Measurements from ENCODE around the gene CACNG3.

The CACNG3 gene

GRCh38 chr16:24228514-24228913 lies 27.6 kb upstream of the CACNG3 start:
- Histone ChIP-seq H3K9ac (ENCODE audit: low read length) (no peak overlapping the region), H3K79me1 (replicated peaks; ENCODE audit: low read length, poor library complexity, severe bottlenecking) (no peaks in the 10 kb centered on the region), H2AFZ (ENCODE audit: low read depth, low read length) (no peak overlapping the region), H3K4ac (ENCODE audit: low read depth in 1 of 2, low read length in 2 of 2) (no peak overlapping the region), H4K8ac (ENCODE audit: low read length) (no peak overlapping the region), H3K27me3 (ENCODE audit: control insufficient read depth in 1 of 2, insufficient read depth in 1 of 2, low read length in 2 of 2) (no peaks in the 10 kb centered on the region), H3K4me2 (ENCODE audit: low read length, poor library complexity, severe bottlenecking) (no peak overlapping the region), H3K4me3 (ENCODE audit: insufficient read depth in 1 of 2, low read depth in 1 of 2, low read length in 2 of 2) (no peak overlapping the region), H2AK5ac (ENCODE audit: low read length, severe bottlenecking) (no peak overlapping the region), H2BK120ac (ENCODE audit: low read depth, low read length) (no peak overlapping the region), H3K14ac (ENCODE audit: low read length in 2 of 2) (no peak overlapping the region), H3K23ac (ENCODE audit: low read length in 2 of 2) (no peak overlapping the region), H3K36me3 (ENCODE audit: control insufficient read depth in 1 of 2, insufficient read depth in 2 of 2, low read depth in 1 of 2, low read length in 2 of 2) (no peaks in the 10 kb centered on the region), H4K91ac (ENCODE audit: low read length) (no peak overlapping the region), H2BK15ac (ENCODE audit: low read depth, poor library complexity, severe bottlenecking) (no peak overlapping the region), H3K18ac (ENCODE audit: low read depth in 1 of 2, low read length in 2 of 2) (no peak overlapping the region), H3K27ac (ENCODE audit: low read length, poor library complexity, severe bottlenecking) (no peak overlapping the region), H3K9me3 (ENCODE audit: control insufficient read depth, low read length) (no peaks in the 10 kb centered on the region), H2BK12ac (ENCODE audit: low read length in 2 of 2) (no peak overlapping the region), H2BK5ac (ENCODE audit: low read depth, low read length, poor library complexity, severe bottlenecking) (no peak overlapping the region), H3K4me1 (ENCODE audit: control insufficient read depth, insufficient read depth, low read depth, low read length) (no peaks in the 10 kb centered on the region)
- DNase-seq: no peak
- 91% methylated on average over 5 of the region's 7 CpGs for WGBS

- Histone ChIP-seq H3K4me2 (ENCODE audit: low read length, poor library complexity, severe bottlenecking) (no peak overlapping the region), H4K8ac (ENCODE audit: low read length) (no peak overlapping the region), H2BK5ac (ENCODE audit: low read depth, low read length, poor library complexity, severe bottlenecking) (no peak overlapping the region), H3K4me3 (ENCODE audit: insufficient read depth in 1 of 2, low read depth in 1 of 2, low read length in 2 of 2) (no peak overlapping the region), H3K27me3 (ENCODE audit: control insufficient read depth in 1 of 2, insufficient read depth in 1 of 2, low read length in 2 of 2) (no peaks in the 10 kb centered on the region), H2BK15ac (ENCODE audit: low read depth, poor library complexity, severe bottlenecking) (no peak overlapping the region), H3K79me1 (replicated peaks; ENCODE audit: low read length, poor library complexity, severe bottlenecking) (no peaks in the 10 kb centered on the region), H3K23ac (ENCODE audit: low read length in 2 of 2) (no peak overlapping the region), H3K9ac (ENCODE audit: low read length) (no peak overlapping the region), H3K9me3 (ENCODE audit: control insufficient read depth, low read length) (peaks cover 4% of the 10 kb centered on the region), H3K27ac (ENCODE audit: low read length, poor library complexity, severe bottlenecking) (no peak overlapping the region), H2BK12ac (ENCODE audit: low read length in 2 of 2) (no peak overlapping the region), H3K4ac (ENCODE audit: low read depth in 1 of 2, low read length in 2 of 2) (no peak overlapping the region), H3K4me1 (ENCODE audit: control insufficient read depth, insufficient read depth, low read depth, low read length) (no peaks in the 10 kb centered on the region), H3K14ac (ENCODE audit: low read length in 2 of 2) (no peak overlapping the region), H3K18ac (ENCODE audit: low read depth in 1 of 2, low read length in 2 of 2) (no peak overlapping the region), H2AK5ac (ENCODE audit: low read length, severe bottlenecking) (no peak overlapping the region), H3K36me3 (ENCODE audit: control insufficient read depth in 1 of 2, insufficient read depth in 2 of 2, low read depth in 1 of 2, low read length in 2 of 2) (no peaks in the 10 kb centered on the region), H4K91ac (ENCODE audit: low read length) (no peak overlapping the region), H2BK120ac (ENCODE audit: low read depth, low read length) (no peak overlapping the region), H2AFZ (ENCODE audit: low read depth, low read length) (no peak overlapping the region)
- WGBS: 90% methylated on average over 1 of the region's 2 CpGs
- DNase-seq: no peak
Observed at GRCh38 chr16:24232936-24233335, 23.2 kb upstream of the CACNG3 start.

DNA sequence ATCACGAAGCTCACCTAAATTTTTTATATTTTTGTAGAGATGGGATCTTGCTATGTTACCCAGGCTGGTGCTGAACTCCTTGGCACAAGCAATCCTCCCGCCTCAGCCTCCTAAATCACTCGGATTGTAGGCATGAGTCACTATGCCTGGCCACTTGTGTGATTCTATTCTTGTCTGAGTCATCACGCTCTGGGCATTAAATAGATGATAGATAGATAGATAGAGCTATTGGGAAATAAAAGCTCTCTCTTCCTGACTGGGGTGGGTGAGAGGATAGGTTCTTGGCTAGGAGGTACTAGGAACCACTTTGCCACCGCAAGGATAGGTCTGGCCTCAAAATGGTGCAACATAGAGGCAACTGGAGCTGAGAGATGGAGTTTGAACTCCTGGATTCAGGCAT lies 21.4 kb upstream of the CACNG3 start:
- H3K79me1 ChIP-seq (replicated peaks; ENCODE audit: low read length, poor library complexity, severe bottlenecking): no peaks in the 10 kb centered on the region

DNA sequence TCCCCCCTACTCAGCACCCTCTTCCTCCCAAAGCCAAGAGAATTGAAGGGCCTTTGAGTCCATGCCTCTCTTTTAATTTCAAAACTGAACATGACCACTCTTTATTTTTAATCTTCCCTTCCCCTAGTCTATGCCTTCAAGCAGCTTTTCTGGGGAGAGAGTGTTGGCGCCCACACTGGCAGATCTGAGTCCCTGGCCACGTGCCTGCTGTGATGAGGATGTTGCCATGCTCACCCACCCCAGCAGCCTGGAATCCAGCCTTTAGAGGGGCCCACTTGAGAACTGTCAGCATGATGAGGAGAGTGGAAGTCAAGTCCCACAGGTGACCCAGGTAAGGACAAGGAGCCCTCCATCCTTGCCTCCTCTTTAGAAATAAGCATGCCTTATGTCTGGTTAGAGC lies 20.3 kb upstream of the CACNG3 start:
- Histone ChIP-seq H3K18ac (ENCODE audit: low read depth in 1 of 2, low read length in 2 of 2) (no peak overlapping the region), H3K9ac (ENCODE audit: low read length) (no peak overlapping the region), H4K8ac (ENCODE audit: low read length) (no peak overlapping the region), H2BK5ac (ENCODE audit: low read depth, low read length, poor library complexity, severe bottlenecking) (no peak overlapping the region), H3K4me2 (ENCODE audit: low read length, poor library complexity, severe bottlenecking) (no peak overlapping the region), H3K4ac (ENCODE audit: low read depth in 1 of 2, low read length in 2 of 2) (no peak overlapping the region), H2BK12ac (ENCODE audit: low read length in 2 of 2) (no peak overlapping the region), H3K27me3 (ENCODE audit: control insufficient read depth in 1 of 2, insufficient read depth in 1 of 2, low read length in 2 of 2) (no peaks in the 10 kb centered on the region), H3K36me3 (ENCODE audit: control insufficient read depth in 1 of 2, insufficient read depth in 2 of 2, low read depth in 1 of 2, low read length in 2 of 2) (no peaks in the 10 kb centered on the region), H3K4me1 (ENCODE audit: control insufficient read depth, insufficient read depth, low read depth, low read length) (no peaks in the 10 kb centered on the region), H3K79me1 (replicated peaks; ENCODE audit: low read length, poor library complexity, severe bottlenecking) (no peaks in the 10 kb centered on the region), H3K14ac (ENCODE audit: low read length in 2 of 2) (no peak overlapping the region), H2AFZ (ENCODE audit: low read depth, low read length) (no peak overlapping the region), H3K4me3 (ENCODE audit: insufficient read depth in 1 of 2, low read depth in 1 of 2, low read length in 2 of 2) (no peak overlapping the region), H3K27ac (ENCODE audit: low read length, poor library complexity, severe bottlenecking) (no peak overlapping the region), H4K91ac (ENCODE audit: low read length) (no peak overlapping the region), H2BK120ac (ENCODE audit: low read depth, low read length) (no peak overlapping the region), H3K9me3 (ENCODE audit: control insufficient read depth, low read length) (peaks cover 4% of the 10 kb centered on the region), H2AK5ac (ENCODE audit: low read length, severe bottlenecking) (no peak overlapping the region), H3K23ac (ENCODE audit: low read length in 2 of 2) (no peak overlapping the region), H2BK15ac (ENCODE audit: low read depth, poor library complexity, severe bottlenecking) (no peak overlapping the region)
- 38% methylated on average over 2 of the region's 2 CpGs for WGBS
- no peak for DNase-seq

More for the DNA sequence above, 21.4 kb upstream of the CACNG3 start:
- H3K14ac ChIP-seq (ENCODE audit: low read length in 2 of 2): no peak overlapping the region
- H2BK120ac ChIP-seq (ENCODE audit: low read depth, low read length): no peak overlapping the region
- H2BK12ac ChIP-seq (ENCODE audit: low read length in 2 of 2): no peak overlapping the region
- no peak overlapping the region for H3K18ac ChIP-seq (ENCODE audit: low read depth in 1 of 2, low read length in 2 of 2)
- H3K4ac ChIP-seq (ENCODE audit: low read depth in 1 of 2, low read length in 2 of 2): no peak overlapping the region
- peaks cover 4% of the 10 kb centered on the region for H3K9me3 ChIP-seq (ENCODE audit: control insufficient read depth, low read length)
- no peak overlapping the region for H3K9ac ChIP-seq (ENCODE audit: low read length)
- no peaks in the 10 kb centered on the region for H3K4me1 ChIP-seq (ENCODE audit: control insufficient read depth, insufficient read depth, low read depth, low read length)
- H3K23ac ChIP-seq (ENCODE audit: low read length in 2 of 2): no peak overlapping the region
- H3K36me3 ChIP-seq (ENCODE audit: control insufficient read depth in 1 of 2, insufficient read depth in 2 of 2, low read depth in 1 of 2, low read length in 2 of 2): no peaks in the 10 kb centered on the region
- H2BK5ac ChIP-seq (ENCODE audit: low read depth, low read length, poor library complexity, severe bottlenecking): no peak overlapping the region
- no peaks in the 10 kb centered on the region for H3K27me3 ChIP-seq (ENCODE audit: control insufficient read depth in 1 of 2, insufficient read depth in 1 of 2, low read length in 2 of 2)
- H2AK5ac ChIP-seq (ENCODE audit: low read length, severe bottlenecking): no peak overlapping the region
- no peak overlapping the region for H4K91ac ChIP-seq (ENCODE audit: low read length)
- no peak overlapping the region for H3K4me3 ChIP-seq (ENCODE audit: insufficient read depth in 1 of 2, low read depth in 1 of 2, low read length in 2 of 2)
- no peak overlapping the region for H3K4me2 ChIP-seq (ENCODE audit: low read length, poor library complexity, severe bottlenecking)
- H4K8ac ChIP-seq (ENCODE audit: low read length): no peak overlapping the region
- no peak overlapping the region for H3K27ac ChIP-seq (ENCODE audit: low read length, poor library complexity, severe bottlenecking)
- no peak overlapping the region for H2BK15ac ChIP-seq (ENCODE audit: low read depth, poor library complexity, severe bottlenecking)
- 77% methylated on average over 5 of the region's 5 CpGs for WGBS
- DNase-seq: no peak
- no peak overlapping the region for H2AFZ ChIP-seq (ENCODE audit: low read depth, low read length)
